ENCODE measurements around the gene ABCA7. TPM values are rescaled to one million over a fixed set of nuclear protein-coding genes. Genes with fewer than 3 reads are reported as not detected.

The ABCA7 gene
- total RNA-seq, 1 donor from 2014 or later, result 16.7 TPM

DNA sequence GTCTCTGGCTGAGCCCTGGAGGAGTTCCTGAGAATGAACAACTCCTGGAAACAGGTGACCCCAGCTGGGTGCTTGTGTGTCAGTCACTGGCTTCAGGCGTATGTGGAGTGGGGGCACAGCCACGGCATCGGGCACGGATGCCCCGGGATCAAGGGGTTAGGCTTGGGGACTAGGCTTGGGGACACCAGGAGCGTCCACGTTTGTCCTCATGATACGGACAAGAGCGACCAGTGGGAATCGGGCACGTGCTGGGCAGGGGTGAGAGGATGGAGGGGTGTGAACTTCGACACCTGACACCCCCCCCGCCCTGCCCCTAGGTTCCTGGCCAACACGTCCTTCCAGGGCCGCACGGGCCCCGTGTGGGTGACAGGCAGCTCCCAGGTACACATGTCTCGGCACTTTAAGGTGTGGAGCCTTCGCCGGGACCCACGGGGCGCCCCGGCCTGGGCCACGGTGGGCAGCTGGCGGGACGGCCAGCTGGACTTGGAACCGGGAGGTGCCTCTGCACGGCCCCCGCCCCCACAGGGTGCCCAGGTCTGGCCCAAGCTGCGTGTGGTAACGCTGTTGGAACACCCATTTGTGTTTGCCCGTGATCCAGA lies 35.6 kb upstream of the ABCA7 start:
- Mint-ChIP-seq H3K27me3 (ENCODE audit: unreplicated experiment) (peaks cover 13% of the 10 kb centered on the region), H3K27ac (ENCODE audit: unreplicated experiment) (no peak overlapping the region), H3K4me1 (ENCODE audit: unreplicated experiment) (peaks cover 3% of the 10 kb centered on the region), H3K36me3 (ENCODE audit: unreplicated experiment) (no peaks in the 10 kb centered on the region), H3K4me3 (ENCODE audit: unreplicated experiment) (no peak overlapping the region), H3K9me3 (ENCODE audit: unreplicated experiment) (no peaks in the 10 kb centered on the region)
- TF ChIP-seq, protein P1, sequence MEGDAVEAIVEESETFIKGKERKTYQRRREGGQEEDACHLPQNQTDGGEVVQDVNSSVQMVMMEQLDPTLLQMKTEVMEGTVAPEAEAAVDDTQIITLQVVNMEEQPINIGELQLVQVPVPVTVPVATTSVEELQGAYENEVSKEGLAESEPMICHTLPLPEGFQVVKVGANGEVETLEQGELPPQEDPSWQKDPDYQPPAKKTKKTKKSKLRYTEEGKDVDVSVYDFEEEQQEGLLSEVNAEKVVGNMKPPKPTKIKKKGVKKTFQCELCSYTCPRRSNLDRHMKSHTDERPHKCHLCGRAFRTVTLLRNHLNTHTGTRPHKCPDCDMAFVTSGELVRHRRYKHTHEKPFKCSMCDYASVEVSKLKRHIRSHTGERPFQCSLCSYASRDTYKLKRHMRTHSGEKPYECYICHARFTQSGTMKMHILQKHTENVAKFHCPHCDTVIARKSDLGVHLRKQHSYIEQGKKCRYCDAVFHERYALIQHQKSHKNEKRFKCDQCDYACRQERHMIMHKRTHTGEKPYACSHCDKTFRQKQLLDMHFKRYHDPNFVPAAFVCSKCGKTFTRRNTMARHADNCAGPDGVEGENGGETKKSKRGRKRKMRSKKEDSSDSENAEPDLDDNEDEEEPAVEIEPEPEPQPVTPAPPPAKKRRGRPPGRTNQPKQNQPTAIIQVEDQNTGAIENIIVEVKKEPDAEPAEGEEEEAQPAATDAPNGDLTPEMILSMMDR (IDR thresholded peaks at IDR 0.05), result no peak
- no peak for DNase-seq (ENCODE audit: extremely low spot score, unreplicated experiment)

DNA sequence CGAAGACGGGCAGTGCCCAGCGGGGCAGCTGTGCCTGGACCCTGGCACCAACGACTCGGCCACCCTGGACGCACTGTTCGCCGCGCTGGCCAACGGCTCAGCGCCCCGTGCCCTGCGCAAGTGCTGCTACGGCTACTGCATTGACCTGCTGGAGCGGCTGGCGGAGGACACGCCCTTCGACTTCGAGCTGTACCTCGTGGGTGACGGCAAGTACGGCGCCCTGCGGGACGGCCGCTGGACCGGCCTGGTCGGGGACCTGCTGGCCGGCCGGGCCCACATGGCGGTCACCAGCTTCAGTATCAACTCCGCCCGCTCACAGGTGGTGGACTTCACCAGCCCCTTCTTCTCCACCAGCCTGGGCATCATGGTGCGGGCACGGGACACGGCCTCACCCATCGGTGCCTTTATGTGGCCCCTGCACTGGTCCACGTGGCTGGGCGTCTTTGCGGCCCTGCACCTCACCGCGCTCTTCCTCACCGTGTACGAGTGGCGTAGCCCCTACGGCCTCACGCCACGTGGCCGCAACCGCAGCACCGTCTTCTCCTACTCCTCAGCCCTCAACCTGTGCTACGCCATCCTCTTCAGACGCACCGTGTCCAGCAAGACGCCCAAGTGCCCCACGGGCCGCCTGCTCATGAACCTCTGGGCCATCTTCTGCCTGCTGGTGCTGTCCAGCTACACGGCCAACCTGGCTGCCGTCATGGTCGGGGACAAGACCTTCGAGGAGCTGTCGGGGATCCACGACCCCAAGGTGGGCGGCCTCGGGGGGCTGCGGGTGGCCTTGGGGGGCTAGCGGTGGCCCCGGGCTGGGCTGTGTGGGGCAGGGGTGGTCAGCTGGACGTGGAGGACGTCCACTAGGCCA lies 34.9 kb upstream of the ABCA7 start:
- H3K9me3 Mint-ChIP-seq (ENCODE audit: unreplicated experiment), result no peaks in the 10 kb centered on the region
- TF ChIP-seq, protein P1 (IDR thresholded peaks at IDR 0.05), result no peak
- no peak overlapping the region for H3K4me3 Mint-ChIP-seq (ENCODE audit: unreplicated experiment)
- peaks cover 2% of the 10 kb centered on the region for H3K36me3 Mint-ChIP-seq (ENCODE audit: unreplicated experiment)
- peaks cover 2% of the 10 kb centered on the region for H3K4me1 Mint-ChIP-seq (ENCODE audit: unreplicated experiment)
- H3K27me3 Mint-ChIP-seq (ENCODE audit: unreplicated experiment), result peaks cover 8% of the 10 kb centered on the region
- DNase-seq (ENCODE audit: extremely low spot score, unreplicated experiment), result no peak
- no peak overlapping the region for H3K27ac Mint-ChIP-seq (ENCODE audit: unreplicated experiment)

DNA sequence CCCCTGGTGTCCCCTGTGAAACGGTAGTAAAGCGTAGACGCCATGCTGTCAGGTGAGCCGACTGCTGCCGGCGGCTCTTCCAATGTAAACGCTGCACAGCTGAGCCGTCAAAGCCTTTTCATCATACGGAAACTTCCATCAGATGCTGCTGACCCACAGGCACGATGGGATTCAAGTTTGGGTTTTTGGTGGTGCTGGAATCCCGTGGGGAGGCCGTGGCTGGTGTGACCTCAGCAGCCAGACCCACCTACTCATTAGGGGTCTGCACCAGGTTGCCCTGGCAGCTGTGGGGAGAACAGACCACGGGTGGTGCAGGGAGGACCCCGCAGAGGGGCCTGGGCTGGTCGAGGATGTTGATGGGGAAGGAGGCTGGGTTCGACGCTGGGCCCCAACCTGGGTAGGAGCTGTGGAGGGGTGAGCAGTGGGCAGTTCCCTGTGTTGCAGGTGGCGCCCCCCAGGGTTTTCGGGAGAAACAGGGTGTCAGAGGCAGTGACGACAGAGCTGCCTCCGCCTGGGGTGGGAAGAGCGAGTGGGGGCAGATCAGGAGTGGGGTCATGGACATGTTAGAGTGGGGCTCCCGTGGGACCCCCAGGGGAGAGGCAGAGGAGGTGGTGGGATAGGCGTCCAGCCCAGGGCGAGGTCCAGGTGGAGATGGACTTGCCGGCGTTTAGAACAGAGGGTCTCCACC lies 33.1 kb upstream of the ABCA7 start:
- Mint-ChIP-seq H3K27ac (ENCODE audit: unreplicated experiment) (no peak overlapping the region), H3K4me1 (ENCODE audit: unreplicated experiment) (no peaks in the 10 kb centered on the region)

DNA sequence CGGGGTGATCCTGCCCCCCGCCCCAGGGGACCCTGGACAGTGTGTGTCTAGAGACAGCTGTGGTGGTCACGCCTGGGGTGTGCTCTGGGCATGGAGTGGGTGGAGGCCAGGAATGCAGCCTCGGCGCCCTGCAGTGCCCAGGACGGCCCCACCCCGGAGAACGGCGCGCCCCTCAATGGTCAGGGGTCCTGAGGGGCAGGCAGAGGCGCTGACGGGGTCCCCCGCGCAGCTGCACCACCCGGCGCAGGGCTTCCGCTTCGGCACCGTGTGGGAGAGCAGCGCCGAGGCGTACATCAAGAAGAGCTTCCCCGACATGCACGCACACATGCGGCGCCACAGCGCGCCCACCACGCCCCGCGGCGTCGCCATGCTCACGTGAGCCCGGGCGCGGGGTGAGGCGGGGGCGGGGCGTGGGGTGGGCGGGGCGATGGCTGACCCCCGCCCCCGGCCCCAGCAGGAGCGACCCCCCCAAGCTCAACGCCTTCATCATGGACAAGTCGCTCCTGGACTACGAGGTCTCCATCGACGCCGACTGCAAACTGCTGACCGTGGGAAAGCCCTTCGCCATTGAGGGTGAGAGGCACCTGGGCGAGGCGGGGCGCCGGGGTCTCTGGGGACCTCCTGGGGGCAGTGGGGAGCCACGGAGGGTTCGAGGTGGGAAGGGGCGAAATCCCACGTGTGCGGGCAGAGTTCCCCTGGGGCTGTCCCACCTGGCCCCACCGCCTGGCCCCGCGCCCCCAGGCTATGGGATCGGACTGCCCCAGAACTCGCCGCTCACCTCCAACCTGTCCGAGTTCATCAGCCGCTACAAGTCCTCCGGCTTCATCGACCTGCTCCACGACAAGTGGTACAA lies 32.3 kb upstream of the ABCA7 start:
- Mint-ChIP-seq H3K36me3 (ENCODE audit: unreplicated experiment) (peaks cover 4% of the 10 kb centered on the region), H3K4me3 (ENCODE audit: unreplicated experiment) (no peak overlapping the region), H3K9me3 (ENCODE audit: unreplicated experiment) (no peaks in the 10 kb centered on the region), H3K27ac (ENCODE audit: unreplicated experiment) (no peak overlapping the region), H3K4me1 (ENCODE audit: unreplicated experiment) (no peaks in the 10 kb centered on the region), H3K27me3 (ENCODE audit: unreplicated experiment) (peaks cover 1% of the 10 kb centered on the region)
- TF ChIP-seq, protein P1 (IDR thresholded peaks at IDR 0.05), result no peak
- DNase-seq (ENCODE audit: extremely low spot score, unreplicated experiment), result no peak

More for the DNA sequence above, 33.1 kb upstream of the ABCA7 start:
- Mint-ChIP-seq H3K36me3 (ENCODE audit: unreplicated experiment) (peaks cover 3% of the 10 kb centered on the region), H3K9me3 (ENCODE audit: unreplicated experiment) (no peaks in the 10 kb centered on the region), H3K4me3 (ENCODE audit: unreplicated experiment) (no peak overlapping the region), H3K27me3 (ENCODE audit: unreplicated experiment) (peaks cover 5% of the 10 kb centered on the region)
- TF ChIP-seq, protein P1 (IDR thresholded peaks at IDR 0.05), result no peak
- DNase-seq (ENCODE audit: extremely low spot score, unreplicated experiment), result no peak
